Measurements from ENCODE around the gene FAM151B. TPM values are rescaled to one million over a fixed set of nuclear protein-coding genes. Genes with fewer than 3 reads are reported as not detected.

Gene FAM151B
- total and polyA plus RNA-seq, 4 donors = 1.1 to 6.5 (median 1.9) TPM

- Histone ChIP-seq H3K27ac (ENCODE audit: low read depth in 1 of 2, low read length in 1 of 2) (no peak overlapping the region), H3K4me1 (ENCODE audit: control insufficient read depth in 5 of 5, insufficient read depth in 5 of 5, low read length in 5 of 5) (peaks cover 0 to 2% (median 0%) of the 10 kb centered on the region in 5 donors), H3K4me3 (no peak overlapping the region), H3K9me3 (ENCODE audit: control insufficient read depth in 4 of 4, insufficient read depth in 3 of 4, low read length in 3 of 4) (peaks cover 0 to 2% (median 0%) of the 10 kb centered on the region in 4 donors), H3K36me3 (ENCODE audit: control insufficient read depth in 4 of 4, insufficient read depth in 4 of 4, low read length in 4 of 4) (no peaks in the 10 kb centered on the region), H3K9ac (ENCODE audit: insufficient read depth in 1 of 2, low read length in 2 of 2) (no peak overlapping the region), H3K27me3 (ENCODE audit: control insufficient read depth in 3 of 3, insufficient read depth in 3 of 3, low read length in 2 of 3) (no peaks in the 10 kb centered on the region)
- TF ChIP-seq CTCF (IDR thresholded peaks at IDR 0.05; ENCODE audit: control extremely low read depth, extremely low read depth) = no peak
- no peak for ATAC-seq (ENCODE audit: insufficient read depth, low FRiP score)
- 87 to 98% methylated on average over 3 of the region's 3 CpGs for WGBS, 2 donors
- no peak for DNase-seq
Measured at GRCh38 chr5:80591352-80591751, 103.5 kb downstream of the FAM151B start.

- no peak overlapping the region for H3K27ac ChIP-seq (ENCODE audit: low read depth in 1 of 2, low read length in 1 of 2)
- no peak overlapping the region for H3K9ac ChIP-seq (ENCODE audit: insufficient read depth in 1 of 2, low read length in 2 of 2)
- no peak overlapping the region for H3K4me3 ChIP-seq
- peaks cover 0 to 2% (median 0%) of the 10 kb centered on the region in 5 donors for H3K4me1 ChIP-seq (ENCODE audit: control insufficient read depth in 5 of 5, insufficient read depth in 5 of 5, low read length in 5 of 5)
- 35 to 77% methylated on average over 1 of the region's 1 CpG for WGBS, 2 donors
- TF ChIP-seq CTCF (IDR thresholded peaks at IDR 0.05; ENCODE audit: control extremely low read depth, extremely low read depth) = no peak
- H3K9me3 ChIP-seq (ENCODE audit: control insufficient read depth in 4 of 4, insufficient read depth in 3 of 4, low read length in 3 of 4) = peaks cover 0 to 2% (median 0%) of the 10 kb centered on the region in 4 donors
- no peak for DNase-seq
- peak; percentile 22 for ATAC-seq (ENCODE audit: insufficient read depth, low FRiP score)
- H3K36me3 ChIP-seq (ENCODE audit: control insufficient read depth in 4 of 4, insufficient read depth in 4 of 4, low read length in 4 of 4) = no peaks in the 10 kb centered on the region
- H3K27me3 ChIP-seq (ENCODE audit: control insufficient read depth in 3 of 3, insufficient read depth in 3 of 3, low read length in 2 of 3) = no peaks in the 10 kb centered on the region
Measured at GRCh38 chr5:80592105-80592504, 104.2 kb downstream of the FAM151B start.

Other genes starting within 250 kb of the FAM151B start
- 10 to 100 TPM; 41.2 to 84.5 TPM for gene SERINC5, start 232.1 kb upstream of the FAM151B start, total RNA-seq
- 1 to 10 TPM; 6.2 to 6.5 TPM for gene SERINC5, start 232.1 kb upstream of the FAM151B start, polyA plus RNA-seq
- gene SPZ1, start 168.1 kb upstream of the FAM151B start, total RNA-seq = not detected
- gene SPZ1, start 168.1 kb upstream of the FAM151B start, polyA plus RNA-seq = not detected
- gene ZFYVE16, start 80.0 kb upstream of the FAM151B start, total RNA-seq = 100 to 1,000 TPM in 1 of 2 donors, 10 to 100 TPM in 1; 34.1 to 102 TPM
- 10 to 100 TPM; 14.5 to 18.4 TPM for gene ZFYVE16, start 80.0 kb upstream of the FAM151B start, polyA plus RNA-seq
- gene ANKRD34B, start 82.2 kb downstream of the FAM151B start, total RNA-seq = under 1 TPM in 1 of 2 donors, not detected in 1; 0.34 TPM
- gene ANKRD34B, start 82.2 kb downstream of the FAM151B start, polyA plus RNA-seq = under 1 TPM in 1 of 2 donors, not detected in 1; 0.13 TPM
- gene MSH3, start 166.6 kb downstream of the FAM151B start, total RNA-seq = 10 to 100 TPM; 14.9 to 29.0 TPM
- gene MSH3, start 166.6 kb downstream of the FAM151B start, polyA plus RNA-seq = 1 to 10 TPM; 2.8 to 4.2 TPM
- 10 to 100 TPM; 11.9 to 16.0 TPM for gene DHFR, start 166.9 kb downstream of the FAM151B start, total RNA-seq
- gene DHFR, start 166.9 kb downstream of the FAM151B start, polyA plus RNA-seq = 10 to 100 TPM in 1 of 2 donors, 1 to 10 TPM in 1; 8.1 to 12.6 TPM

Data from lung (tissue), 12 donors.